Measurements from ENCODE around the gene DNAJC22. TPM values are rescaled to one million over a fixed set of nuclear protein-coding genes. Genes with fewer than 3 reads are reported as not detected.
"Not testable (repeated sequence)": the region's sequence is repeated elsewhere in the genome, so short reads cannot be mapped to it uniquely, and the experiment has no call there.

DNAJC22 gene
- total and polyA plus RNA-seq, 2 donors (not counting 1 experiment from before 2014, with no cell fraction given): not detected

GRCh38 chr12:49314811-49315210, 31.9 kb upstream of the DNAJC22 start:
- ChIA-PET CTCF (no interaction called here), POLR2A (no interaction called here)
- no peaks in the 10 kb centered on the region for H3K36me3 ChIP-seq (replicated peaks in 1 of 2; ENCODE audit: control extremely low read depth in 1 of 2, control insufficient read depth in 1 of 2, extremely low read depth in 1 of 2, insufficient read depth in 2 of 2, low read length in 1 of 2)
- H3K27me3 Mint-ChIP-seq: peaks cover 12% of the 10 kb centered on the region
- H3K9ac ChIP-seq (ENCODE audit: low read length): no peak overlapping the region
- H3K4me3 ChIP-seq (ENCODE audit: control extremely low read depth in 1 of 5, extremely low read depth in 1 of 5, insufficient read depth in 1 of 5, low read depth in 2 of 5, low read length in 4 of 5): no peak overlapping the region
- H3K4me1 ChIP-seq (ENCODE audit: control insufficient read depth in 2 of 2, insufficient read depth in 2 of 2, low read length in 2 of 2): no peaks in the 10 kb centered on the region
- DNase-seq (no peak), ATAC-seq (ENCODE audit: low read depth) (no peak)
- H4K20me1 ChIP-seq (ENCODE audit: control insufficient read depth, insufficient read depth, low read length, poor library complexity, severe bottlenecking): no peaks in the 10 kb centered on the region
- no peaks in the 10 kb centered on the region for H3K27me3 ChIP-seq (replicated peaks in 1 of 4; ENCODE audit: control extremely low read depth in 1 of 4, control insufficient read depth in 3 of 4, insufficient read depth in 4 of 4, low read length in 3 of 4)
- no peak overlapping the region for H3K4me3 Mint-ChIP-seq
- no peaks in the 10 kb centered on the region for H3K9me3 Mint-ChIP-seq (ENCODE audit: insufficient read depth)
- no peak overlapping the region for H3K27ac ChIP-seq (ENCODE audit: low read length in 2 of 2)
- H3K79me2 ChIP-seq (ENCODE audit: control insufficient read depth, insufficient read depth, low read length): no peaks in the 10 kb centered on the region
- intact Hi-C loops (cut with micrococcal nuclease): no loop called here
- no peak for TF ChIP-seq CTCF (IDR thresholded peaks at IDR 0.05)
- no peak for TF ChIP-seq EZH2 (IDR thresholded peaks at IDR 0.05; ENCODE audit: borderline replicate concordance, insufficient read depth, low read depth, low read length, poor library complexity, severe bottlenecking)
- 83% methylated on average over 1 of the region's 1 CpG for WGBS (ENCODE audit: insufficient coverage)
- no peaks in the 10 kb centered on the region for H3K9me3 ChIP-seq (ENCODE audit: control extremely low read depth in 1 of 3, control insufficient read depth in 2 of 3, insufficient read depth in 1 of 3, low read length in 2 of 3)
- H3K4me1 Mint-ChIP-seq: no peaks in the 10 kb centered on the region
- no peak overlapping the region for H3K27ac Mint-ChIP-seq
- H2AFZ ChIP-seq (ENCODE audit: insufficient read depth, low read depth, low read length, poor library complexity, severe bottlenecking): no peak overlapping the region
- no peak overlapping the region for H3K4me2 ChIP-seq (replicated peaks; ENCODE audit: low read depth, low read length, poor library complexity, severe bottlenecking)

GRCh38 chr12:49317118-49317517, 29.6 kb upstream of the DNAJC22 start:
- H3K27me3 Mint-ChIP-seq, CTCF ChIA-PET: not testable (repeated sequence)
- WGBS (ENCODE audit: insufficient coverage): 100% methylated on average over 1 of the region's 10 CpGs

More at GRCh38 chr12:49317118-49317517, 29.6 kb upstream of the DNAJC22 start:
- H3K4me2 ChIP-seq (replicated peaks; ENCODE audit: low read depth, low read length, poor library complexity, severe bottlenecking); ATAC-seq (ENCODE audit: low read depth); H3K4me3 Mint-ChIP-seq; H3K4me1 ChIP-seq (ENCODE audit: control insufficient read depth in 2 of 2, insufficient read depth in 2 of 2, low read length in 2 of 2); H3K4me1 Mint-ChIP-seq; H3K27ac Mint-ChIP-seq; H3K9me3 ChIP-seq (ENCODE audit: control extremely low read depth in 1 of 3, control insufficient read depth in 2 of 3, insufficient read depth in 1 of 3, low read length in 2 of 3); H3K9ac ChIP-seq (ENCODE audit: low read length); H3K27ac ChIP-seq (ENCODE audit: low read length in 2 of 2); H2AFZ ChIP-seq (ENCODE audit: insufficient read depth, low read depth, low read length, poor library complexity, severe bottlenecking); H3K9me3 Mint-ChIP-seq (ENCODE audit: insufficient read depth); H4K20me1 ChIP-seq (ENCODE audit: control insufficient read depth, insufficient read depth, low read length, poor library complexity, severe bottlenecking); intact Hi-C loops (cut with micrococcal nuclease); H3K4me3 ChIP-seq (ENCODE audit: control extremely low read depth in 1 of 5, extremely low read depth in 1 of 5, insufficient read depth in 1 of 5, low read depth in 2 of 5, low read length in 4 of 5); H3K36me3 ChIP-seq (replicated peaks in 1 of 2; ENCODE audit: control extremely low read depth in 1 of 2, control insufficient read depth in 1 of 2, extremely low read depth in 1 of 2, insufficient read depth in 2 of 2, low read length in 1 of 2); POLR2A ChIA-PET; H3K27me3 ChIP-seq (replicated peaks in 1 of 4; ENCODE audit: control extremely low read depth in 1 of 4, control insufficient read depth in 3 of 4, insufficient read depth in 4 of 4, low read length in 3 of 4); DNase-seq; H3K79me2 ChIP-seq (ENCODE audit: control insufficient read depth, insufficient read depth, low read length): not testable (repeated sequence)

All from B cell (primary cell).